ENCODE results near the gene MYH11. TPM values are rescaled to one million over a fixed set of nuclear protein-coding genes. Genes with fewer than 3 reads are reported as not detected.
"Not testable (repeated sequence)": the region's sequence is repeated elsewhere in the genome, so short reads cannot be mapped to it uniquely, and the experiment has no call there.

MYH11 gene
- total RNA-seq, 1 donor = 0.27 TPM

DNA sequence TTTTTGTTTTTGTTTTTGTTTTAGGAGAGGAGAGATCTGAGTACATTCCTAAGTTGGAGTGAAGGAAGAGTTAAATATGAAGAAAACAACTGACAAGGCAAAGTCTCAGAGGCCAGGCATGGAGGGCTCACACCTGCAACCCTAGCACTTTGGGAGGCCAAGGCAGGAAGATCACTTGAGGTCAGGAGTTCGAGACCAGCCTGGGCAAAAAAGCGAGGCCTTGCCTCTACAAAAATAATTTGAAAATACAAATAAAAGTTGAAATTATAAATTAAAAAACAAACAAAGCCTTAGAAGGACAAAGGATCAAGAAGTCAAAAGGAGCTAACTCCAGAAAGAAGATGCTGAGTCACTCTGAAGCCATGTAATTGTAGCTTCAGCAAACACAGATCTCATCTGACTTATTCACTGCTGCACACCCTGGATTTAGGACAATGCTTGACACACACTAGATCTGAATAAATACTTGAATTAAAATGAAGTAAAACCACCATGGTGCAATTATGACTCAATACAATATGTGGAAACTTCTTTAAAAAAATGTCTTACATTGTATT, 22.5 kb upstream of the MYH11 start:
- no peak for DNase-seq (ENCODE audit: low read depth in 2 of 3, low spot score in 2 of 3)

DNA sequence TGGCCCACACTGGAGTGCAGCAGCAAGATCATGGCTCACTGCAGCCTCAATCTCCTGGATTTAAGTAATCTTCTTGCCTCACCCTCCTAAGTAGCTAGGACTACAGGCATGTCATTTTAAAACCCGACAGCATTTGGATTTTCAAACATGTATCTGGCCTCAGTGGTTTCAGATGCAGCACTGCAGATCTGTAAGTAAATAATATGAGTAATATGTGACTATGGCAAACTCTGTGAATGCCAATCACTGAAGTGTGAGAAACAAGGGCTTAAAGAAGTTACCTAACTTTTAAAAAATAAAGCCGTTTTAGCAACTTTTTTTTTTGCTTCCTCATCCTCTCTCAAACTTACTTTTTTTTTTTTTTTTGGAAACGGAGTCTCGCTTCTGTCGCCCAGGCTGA, 19.7 kb upstream of the MYH11 start:
- no peak for DNase-seq (ENCODE audit: low read depth in 2 of 3, low spot score in 2 of 3)

DNA sequence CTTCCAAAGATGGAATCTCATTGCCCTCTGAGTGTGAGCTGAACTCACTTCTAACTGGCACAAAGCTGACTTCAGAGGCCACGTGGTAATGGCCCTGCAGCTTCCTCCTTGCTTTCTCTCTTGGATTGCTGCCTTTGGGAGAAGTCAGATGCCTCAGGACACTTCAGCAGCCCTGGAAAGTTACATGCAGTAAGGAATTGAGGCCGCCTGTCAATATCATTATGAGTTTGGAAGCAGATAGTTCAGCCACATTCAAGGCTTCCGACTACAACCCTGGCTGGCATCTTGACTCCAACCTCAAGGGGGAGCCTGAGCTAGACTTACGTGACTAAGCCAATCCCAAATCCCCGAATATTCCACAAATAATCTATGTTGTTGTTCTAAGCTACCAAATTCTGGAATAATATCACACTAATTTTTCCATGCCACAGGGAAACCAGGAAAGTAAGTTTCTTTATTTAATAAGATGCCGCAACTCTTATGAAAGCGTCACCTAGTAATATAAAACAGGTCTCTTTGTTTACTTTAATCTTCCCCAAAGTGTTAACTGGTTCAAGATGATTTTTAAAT, 18.0 kb upstream of the MYH11 start:
- peak in 1 of 3 donors; percentile 55 for DNase-seq (ENCODE audit: low read depth in 2 of 3, low spot score in 2 of 3)

DNA sequence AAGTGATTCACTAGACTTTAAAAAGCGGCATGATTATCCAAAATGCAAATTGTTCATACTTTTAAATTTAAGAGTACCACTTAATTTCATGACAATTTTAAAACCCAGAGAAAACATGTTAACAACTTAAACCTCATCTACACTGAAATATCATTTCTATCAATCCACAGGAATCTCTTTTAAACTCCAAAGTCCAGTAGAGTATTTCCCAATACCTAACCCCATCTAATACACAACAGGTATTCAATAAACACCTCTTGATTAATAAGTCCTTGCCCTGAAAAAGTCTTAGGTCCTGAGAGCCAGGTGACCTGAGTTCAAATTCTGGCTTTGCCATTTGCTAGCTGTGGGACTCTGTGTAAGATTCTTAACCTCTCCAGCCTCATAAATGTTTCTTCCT, 16.9 kb upstream of the MYH11 start:
- DNase-seq (ENCODE audit: low read depth in 2 of 3, low spot score in 2 of 3) = no peak

DNA sequence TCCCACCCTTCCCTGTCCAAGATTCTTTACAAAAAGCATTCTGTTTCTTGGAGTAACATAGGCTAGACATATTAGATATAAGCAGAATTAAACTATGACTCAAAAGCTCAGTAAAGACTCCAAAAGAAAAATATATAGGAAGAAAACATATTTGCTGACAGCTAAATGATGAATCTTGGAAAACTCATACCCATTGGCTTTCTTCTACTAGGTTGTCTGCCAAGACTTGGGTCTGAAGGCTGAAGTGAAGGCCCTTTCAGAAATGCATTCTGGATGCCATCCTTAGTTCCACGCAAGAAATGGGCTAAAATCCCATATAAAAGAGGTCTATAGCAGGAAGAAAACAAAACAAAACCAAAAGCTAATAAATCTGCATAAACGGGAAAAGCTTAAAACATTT, 16.5 kb upstream of the MYH11 start:
- DNase-seq (ENCODE audit: low read depth in 2 of 3, low spot score in 2 of 3) = no peak

DNA sequence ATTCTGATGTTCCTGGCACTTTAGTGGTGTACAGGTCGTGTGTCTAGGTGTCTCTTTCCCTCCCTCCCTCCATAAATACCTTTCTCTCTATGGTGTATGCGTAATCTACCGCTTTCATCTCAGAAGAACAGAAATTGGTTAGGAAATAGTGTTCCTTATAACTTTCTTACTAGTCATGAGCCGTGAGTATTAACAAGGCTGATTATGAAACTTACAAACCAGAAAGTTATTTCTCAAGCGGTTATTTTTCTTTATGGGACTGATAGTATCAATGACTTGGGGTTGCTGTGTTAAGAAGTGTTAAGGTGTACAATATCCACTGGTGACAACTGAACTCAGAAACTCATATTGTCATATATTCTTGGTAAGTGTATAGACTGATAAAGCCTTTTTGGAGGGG, 13.2 kb upstream of the MYH11 start:
- DNase-seq (ENCODE audit: low read depth in 2 of 3, low spot score in 2 of 3) = no peak

DNA sequence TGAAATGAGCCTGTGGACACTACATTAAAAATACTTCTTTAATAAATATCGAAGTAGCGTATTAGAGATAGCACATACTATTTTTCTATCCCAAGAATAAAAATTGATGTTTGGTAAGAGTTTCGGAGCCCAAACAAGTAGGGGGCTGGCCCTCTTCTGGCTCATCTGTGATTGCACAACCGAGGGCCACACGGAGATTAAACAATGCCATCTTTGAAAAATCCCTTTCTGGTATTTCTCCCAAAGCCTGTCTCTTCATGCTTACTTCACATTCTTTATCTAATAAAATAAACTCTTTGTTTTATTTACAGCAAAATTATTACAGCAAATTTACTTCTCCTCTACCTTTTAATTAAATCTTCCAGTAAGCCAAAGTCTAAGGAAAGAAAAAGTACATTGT, 9.6 kb upstream of the MYH11 start:
- no peak for DNase-seq (ENCODE audit: low read depth in 2 of 3, low spot score in 2 of 3)

DNA sequence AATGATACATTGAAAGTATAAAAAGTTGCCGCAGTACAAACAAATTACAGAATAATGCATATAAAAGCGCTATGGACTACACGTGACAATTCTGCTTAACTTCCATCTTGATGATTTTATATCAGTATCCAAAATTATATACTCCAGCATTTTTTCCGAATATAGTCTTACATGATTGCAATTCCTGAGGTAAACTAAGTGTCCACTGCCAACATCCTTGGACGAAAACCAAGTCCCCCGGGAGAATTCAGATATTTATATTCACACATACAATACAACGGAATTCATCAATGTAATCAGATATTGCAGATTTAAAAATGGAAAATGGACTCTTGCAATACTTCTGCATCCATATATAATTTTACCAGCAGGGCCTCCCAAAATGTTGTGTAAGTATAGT, 8.9 kb upstream of the MYH11 start:
- no peak for DNase-seq (ENCODE audit: low read depth in 2 of 3, low spot score in 2 of 3)

DNA sequence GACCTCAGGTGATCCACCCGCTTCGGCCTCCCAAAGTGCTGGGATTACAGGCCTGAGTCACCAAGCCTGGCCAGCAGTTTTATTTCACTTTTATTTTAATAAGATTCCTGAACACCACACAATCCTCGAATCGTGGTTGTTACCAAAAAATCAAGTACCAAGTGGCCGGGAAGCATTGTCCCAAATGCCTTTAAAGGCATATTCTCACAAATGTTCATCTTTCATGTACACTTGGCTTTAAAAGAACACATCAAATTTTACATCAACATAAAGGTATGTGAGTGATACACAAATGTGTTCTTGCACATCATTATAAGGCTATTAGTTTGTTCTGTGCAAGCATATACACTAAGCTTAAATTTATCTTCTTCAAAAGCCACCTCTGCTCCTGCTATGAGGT, 8.1 kb upstream of the MYH11 start:
- DNase-seq (ENCODE audit: low read depth in 2 of 3, low spot score in 2 of 3) = no peak

DNA sequence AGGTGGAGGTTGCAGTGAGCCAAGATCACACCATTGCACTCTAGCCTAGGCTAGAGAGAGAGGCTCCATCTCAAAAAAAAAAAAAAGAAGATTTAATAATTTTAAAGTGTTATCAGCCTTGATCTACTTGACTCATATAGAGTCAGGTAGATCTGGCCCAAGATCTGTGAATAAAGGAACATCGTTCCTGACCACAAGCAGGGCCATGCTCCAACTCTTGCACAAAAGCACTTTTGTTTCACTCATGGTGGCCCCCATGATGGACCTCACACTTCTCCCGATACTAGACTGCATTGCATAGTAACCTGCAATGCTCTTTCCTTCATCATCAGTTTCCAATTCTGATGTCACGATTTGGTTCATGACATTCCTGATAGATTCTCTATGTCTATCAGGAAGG, 5.2 kb upstream of the MYH11 start:
- no peak for DNase-seq (ENCODE audit: low read depth in 2 of 3, low spot score in 2 of 3)

DNA sequence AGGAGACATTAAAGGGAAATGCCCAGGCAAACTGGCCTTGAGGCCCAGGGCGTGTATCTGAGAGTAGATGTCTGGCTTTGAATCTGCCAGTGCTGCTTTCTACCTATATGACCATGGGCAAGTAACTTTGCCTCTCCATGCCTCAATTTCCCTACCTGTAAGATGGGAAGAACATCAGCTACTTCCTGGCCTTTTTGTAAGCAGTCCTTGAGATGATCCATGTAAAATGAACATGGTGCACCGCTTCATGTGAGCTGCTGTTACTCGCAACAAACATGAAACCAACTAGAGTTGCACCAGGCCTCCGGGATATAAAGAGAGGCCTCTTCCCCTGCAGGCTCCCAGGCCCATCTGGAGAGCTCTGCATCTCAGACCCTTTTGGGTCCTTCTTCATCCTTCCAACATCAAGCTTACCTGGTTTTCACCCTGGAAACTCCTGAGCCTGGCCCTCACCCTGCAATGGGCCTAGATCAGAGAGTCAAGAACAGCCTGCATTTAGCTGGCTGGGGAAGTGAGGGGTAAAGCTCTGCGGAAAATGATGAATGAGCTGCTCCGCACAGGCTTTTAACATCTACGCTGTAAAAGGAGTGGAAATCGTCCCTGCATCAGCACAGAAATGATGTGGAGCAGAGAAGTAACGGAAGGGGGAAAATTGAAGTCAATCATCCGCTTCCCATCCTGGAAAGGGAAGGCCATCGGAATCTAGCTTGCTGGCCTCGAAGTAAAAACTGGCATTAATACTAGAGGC, 2.3 kb upstream of the MYH11 start:
- DNase-seq (ENCODE audit: low read depth in 2 of 3, low spot score in 2 of 3) = no peak

DNA sequence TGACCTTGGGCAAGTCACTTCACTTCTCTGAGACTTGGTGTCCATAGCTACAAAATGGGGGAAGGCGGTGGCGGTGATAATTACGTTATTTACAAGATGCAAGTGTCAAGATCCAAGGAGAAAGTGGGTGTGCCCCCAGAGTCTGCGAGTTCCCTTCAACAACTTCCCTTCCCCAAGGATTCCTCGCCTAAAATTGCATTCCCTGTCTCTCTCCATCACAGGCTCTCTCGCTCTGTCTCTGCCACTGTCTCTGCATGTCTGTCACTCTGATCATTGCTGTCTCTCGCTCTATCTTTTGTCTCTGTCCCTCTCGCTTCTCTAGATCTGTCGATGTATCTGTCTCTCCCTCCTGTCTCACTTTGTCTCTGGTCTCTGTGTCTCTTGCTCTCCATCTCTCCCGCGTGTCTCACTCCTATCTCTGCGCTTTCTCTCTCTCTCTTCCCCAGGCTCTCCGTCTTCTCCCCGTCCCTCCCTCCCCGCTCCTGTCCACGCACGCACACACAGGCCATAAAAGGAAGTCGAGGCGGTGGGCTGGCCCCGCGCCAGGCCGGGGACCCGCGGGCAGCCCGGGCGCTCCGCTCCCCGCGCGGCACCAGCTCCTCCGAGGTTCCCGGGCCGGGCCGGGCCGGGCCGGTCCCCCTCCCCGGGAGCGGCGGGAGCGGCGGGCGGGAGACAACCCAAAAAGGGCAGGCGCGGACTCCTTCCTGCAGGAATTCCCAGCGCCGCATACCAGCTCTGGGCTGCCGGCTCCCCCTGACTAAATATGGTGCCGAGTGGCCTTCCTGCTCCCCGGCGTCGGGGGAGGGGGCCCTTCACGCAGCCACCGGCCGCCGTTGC, 1.1 kb upstream of the MYH11 start:
- DNase-seq (ENCODE audit: low read depth in 2 of 3, low spot score in 2 of 3) = peak in 2 of 3 donors; percentile 46

DNA sequence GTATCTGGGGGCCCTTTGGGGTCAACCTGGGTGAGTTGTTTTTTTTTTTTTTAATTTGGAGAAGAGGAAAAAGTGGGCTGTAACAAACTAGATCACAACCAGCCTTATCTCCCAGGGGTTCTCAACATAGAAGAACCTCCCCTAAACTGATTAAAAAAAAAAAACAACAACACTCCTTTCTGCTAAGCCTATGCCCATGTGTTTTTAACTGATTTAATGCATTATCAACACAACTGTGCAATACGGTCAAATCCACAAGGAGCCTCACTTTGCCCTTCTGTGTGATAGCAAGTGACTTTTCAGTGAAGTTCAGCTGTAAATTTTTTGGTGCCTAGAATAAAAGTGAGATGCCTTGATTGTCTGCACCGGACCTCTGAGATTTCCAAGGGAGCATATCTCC, 646 bp downstream of the MYH11 start:
- no peak for DNase-seq (ENCODE audit: low read depth in 2 of 3, low spot score in 2 of 3)

DNA sequence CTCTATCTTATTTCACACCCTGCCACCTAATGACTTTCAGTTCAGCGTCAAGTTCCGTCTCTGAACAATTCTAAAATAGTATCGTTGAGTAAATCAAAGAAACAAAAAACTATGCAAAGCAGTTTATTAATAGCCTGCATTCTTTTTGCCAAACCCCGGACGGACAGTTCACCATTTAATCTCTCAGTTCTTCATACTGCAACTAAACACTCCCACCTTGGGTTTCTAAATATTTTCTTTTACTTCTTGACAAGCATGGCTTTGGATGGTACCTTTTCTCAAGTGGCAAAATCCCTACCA, 1.2 kb downstream of the MYH11 start:
- no peak for DNase-seq (ENCODE audit: low read depth in 2 of 3, low spot score in 2 of 3)

DNA sequence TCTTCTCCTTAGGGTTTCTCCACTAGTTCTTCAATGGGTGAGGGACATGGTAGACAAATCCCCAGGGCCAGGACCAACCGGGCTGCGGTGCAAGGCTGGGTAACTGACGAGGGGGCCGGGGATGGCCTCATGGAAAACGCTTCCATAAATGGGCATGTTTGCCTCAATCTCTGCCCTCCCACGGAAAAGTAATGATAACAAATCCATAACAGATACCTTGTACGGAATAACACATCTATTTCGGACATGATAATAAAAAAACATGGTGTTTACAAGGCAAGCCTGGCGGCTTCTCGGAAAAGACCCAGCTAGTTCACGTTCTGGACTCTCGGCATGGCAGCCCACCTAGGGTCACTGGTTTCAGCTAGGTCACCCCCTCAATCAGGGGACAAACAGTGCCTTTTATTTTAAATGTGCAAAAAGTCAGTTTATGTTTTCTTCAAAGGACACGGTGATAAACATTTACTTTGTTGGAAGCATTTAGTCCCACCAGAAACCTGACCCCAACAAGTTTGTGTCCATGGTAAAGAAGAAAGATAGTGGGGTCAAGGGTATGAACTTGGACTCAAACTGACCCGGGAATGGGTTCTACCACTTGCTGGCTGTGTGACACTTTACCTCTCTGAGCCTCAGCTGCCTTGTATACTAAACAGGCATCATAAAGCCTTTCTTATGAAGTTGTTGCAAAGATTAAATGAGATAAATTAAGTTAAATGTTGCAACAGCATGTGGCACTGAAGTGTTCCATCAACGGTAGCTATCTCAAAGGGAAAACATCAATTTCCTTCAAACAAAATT, 1.7 kb downstream of the MYH11 start:
- no peak for DNase-seq (ENCODE audit: low read depth in 2 of 3, low spot score in 2 of 3)

DNA sequence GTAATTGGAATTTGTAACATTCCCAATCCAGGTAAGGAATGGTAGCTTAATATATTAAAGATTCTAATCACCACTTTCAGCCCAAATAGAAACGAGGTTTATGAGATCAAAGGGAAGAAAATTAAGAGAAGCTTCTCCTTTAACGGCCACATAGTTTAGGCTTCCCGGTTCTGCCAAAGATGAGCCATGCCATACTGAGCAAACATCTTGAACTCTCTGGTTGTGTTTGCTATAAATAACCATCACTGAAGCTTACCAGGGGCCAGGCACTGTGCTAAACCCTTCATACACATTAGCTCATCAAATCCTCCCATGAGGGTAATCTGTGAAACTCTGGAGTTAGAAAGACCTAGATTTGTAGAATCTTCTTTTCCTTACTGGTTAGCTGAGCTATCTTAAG, 2.8 kb downstream of the MYH11 start:
- DNase-seq (ENCODE audit: low read depth in 2 of 3, low spot score in 2 of 3) = no peak

DNA sequence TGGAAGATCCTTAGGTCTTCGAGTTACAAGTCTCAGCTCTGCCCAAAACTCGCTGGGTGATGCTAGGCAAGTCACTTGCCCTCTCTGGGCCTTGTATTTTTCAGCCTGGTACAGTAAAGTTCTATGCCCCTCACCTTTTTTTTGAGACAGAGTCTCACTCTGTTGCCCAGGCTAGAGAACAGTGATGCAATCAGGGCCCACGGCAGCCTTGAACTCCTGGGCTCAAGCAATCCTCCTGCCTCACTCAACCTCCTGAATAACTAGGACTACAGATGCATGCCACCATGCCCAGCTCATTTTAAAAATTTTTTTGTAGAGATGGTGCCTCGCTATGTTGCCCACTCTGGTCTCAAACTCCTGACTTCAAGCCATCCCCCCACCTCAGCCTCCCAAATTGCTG, 3.8 kb downstream of the MYH11 start:
- DNase-seq (ENCODE audit: low read depth in 2 of 3, low spot score in 2 of 3) = no peak

DNA sequence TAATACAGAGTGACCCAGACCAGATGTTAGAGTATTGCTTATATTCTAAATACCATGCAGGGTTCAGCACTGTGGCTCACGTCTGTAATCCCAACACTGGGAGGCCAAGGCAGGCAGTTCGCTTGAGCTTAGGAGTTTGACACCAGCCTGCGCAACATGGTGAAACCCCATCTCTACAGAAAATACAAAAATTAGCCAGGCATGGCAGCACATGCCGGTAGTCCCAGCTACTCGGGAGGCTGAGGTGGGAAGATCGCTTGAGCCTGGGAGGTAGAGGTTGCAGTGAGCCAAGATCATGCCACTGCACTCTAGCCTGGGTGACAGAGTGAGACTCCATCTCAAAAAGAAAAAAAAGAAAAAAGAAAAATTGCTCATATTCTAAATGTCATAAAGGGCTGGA, 6.3 kb downstream of the MYH11 start:
- not testable (repeated sequence) for DNase-seq (ENCODE audit: low read depth in 2 of 3, low spot score in 2 of 3)

DNA sequence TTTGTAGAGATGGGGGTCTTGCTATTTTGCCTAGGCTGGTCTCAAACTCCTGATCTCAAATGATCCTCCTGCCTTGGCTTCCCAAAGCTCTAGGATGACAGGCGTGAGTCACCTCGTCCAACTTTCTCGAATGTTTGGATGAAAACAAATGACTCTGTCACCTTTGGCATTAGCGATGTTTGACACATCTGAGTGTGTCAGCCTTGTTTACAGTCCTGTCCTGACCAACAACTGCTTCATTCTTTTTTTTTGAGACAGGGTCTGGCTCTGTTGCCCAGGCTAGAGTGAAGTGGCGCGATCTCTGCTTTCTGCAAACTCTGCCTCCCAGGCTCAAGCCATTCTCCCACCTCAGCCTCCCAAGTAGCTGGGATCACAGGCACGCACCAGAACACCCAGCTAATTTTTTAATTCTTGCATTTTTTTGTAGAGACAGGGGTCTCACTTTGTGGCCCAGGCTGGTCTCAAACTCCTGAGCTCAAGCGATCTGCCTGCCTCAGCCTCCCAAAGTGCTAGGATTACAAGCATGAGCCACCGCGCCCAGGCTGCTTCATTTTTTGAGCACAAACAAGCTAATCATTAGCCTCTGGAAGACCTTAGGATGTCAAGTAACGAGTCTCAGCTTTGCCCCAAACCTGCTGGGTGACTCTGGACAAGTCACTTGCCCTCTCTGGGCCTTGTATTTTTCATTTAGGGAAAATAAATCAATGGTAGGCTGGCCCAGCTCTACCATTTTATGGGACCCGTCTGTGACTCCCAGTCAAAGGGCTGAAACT, 7.4 kb downstream of the MYH11 start:
- no peak for DNase-seq (ENCODE audit: low read depth in 2 of 3, low spot score in 2 of 3)

DNA sequence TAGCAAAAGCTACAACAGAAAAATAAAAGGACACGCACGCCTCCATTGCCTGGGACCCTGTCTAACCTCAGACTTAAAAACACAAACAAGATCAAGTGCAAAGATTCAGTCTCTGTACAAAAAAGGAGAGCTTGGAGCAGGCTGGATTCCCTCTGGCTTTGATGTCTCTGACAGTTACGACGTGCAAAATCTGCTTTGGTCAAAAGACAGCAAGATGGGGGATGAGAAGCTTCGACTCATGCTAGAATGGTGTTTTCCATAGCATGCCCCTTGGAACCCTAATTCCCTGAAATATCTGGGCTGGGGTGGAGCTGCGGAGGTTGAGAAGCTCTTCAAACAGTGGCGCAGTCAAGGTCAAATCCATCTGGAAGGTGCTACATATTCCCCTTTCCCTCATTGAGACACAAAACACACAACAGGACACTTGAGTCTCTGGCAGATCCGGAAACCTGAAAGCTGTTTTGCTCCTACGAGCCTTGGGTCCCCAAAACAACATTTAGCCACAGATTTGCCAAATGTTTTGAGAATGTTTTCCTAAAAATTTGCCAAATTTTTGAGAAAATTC, 9.1 kb downstream of the MYH11 start:
- no peak for DNase-seq (ENCODE audit: low read depth in 2 of 3, low spot score in 2 of 3)

All from hematopoietic multipotent progenitor cell (in vitro differentiated cells).